Keratinocyte (primary cell): ENCODE measurements around the gene C1S.
"Not testable (repeated sequence)": the region's sequence is repeated elsewhere in the genome, so short reads cannot be mapped to it uniquely, and the experiment has no call there.

ENCODE experiments used
- EZH2 ChIP-seq: IDR thresholded peaks from one replicate; pipeline ENCODE4 v1.6.1; 2012; ENCODE audit warnings: inconsistent platforms, mild to moderate bottlenecking, low read length, moderate library complexity
- TF ChIP-seq, protein P1 (sequence below), 3 experiments: IDR thresholded peaks in 1 of 3; conservative IDR thresholded peaks in 1 of 3; optimal IDR thresholded peaks in 1 of 3; 2 replicates in 2 of 3; 3 replicates in 1 of 3; pipeline versions ENCODE3 to v1.5.1; 2011; ENCODE audit warnings: low read length in 3 of 3, mild to moderate bottlenecking in 3 of 3, moderate library complexity in 2 of 3, control low read depth in 1 of 3, inconsistent platforms in 1 of 3; ENCODE audit not compliant: insufficient read depth in 2 of 3; ENCODE audit errors: extremely low read depth in 1 of 3

DNA sequence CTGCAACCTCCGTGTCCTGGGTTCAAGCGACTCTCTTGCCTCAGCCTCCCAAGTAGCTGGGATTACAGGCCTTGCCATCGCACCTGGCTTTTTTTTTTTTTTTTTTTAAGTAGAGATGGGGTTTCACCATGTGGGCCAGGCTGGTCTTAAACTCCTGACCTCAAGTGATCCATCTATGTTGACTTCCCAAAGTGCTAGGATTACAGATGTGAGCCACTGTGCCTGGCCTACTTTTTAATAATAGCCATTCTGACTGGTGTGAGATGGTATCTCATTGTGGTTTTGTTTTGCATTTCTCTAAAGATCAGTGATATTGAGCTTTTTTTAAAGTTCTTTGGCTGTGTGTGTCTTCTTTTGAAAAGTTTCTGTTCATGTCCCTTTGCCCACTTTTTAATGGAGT, 10.5 kb upstream of the C1S start:
- TF ChIP-seq EZH2 = not testable (repeated sequence)
- TF ChIP-seq, protein P1, sequence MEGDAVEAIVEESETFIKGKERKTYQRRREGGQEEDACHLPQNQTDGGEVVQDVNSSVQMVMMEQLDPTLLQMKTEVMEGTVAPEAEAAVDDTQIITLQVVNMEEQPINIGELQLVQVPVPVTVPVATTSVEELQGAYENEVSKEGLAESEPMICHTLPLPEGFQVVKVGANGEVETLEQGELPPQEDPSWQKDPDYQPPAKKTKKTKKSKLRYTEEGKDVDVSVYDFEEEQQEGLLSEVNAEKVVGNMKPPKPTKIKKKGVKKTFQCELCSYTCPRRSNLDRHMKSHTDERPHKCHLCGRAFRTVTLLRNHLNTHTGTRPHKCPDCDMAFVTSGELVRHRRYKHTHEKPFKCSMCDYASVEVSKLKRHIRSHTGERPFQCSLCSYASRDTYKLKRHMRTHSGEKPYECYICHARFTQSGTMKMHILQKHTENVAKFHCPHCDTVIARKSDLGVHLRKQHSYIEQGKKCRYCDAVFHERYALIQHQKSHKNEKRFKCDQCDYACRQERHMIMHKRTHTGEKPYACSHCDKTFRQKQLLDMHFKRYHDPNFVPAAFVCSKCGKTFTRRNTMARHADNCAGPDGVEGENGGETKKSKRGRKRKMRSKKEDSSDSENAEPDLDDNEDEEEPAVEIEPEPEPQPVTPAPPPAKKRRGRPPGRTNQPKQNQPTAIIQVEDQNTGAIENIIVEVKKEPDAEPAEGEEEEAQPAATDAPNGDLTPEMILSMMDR (optimal IDR thresholded peaks at IDR 0.05 in 1 of 3, IDR thresholded peaks at IDR 0.05 in 1 of 3, conservative IDR thresholded peaks at IDR 0.05 in 1 of 3; ENCODE audit: extremely low read depth in 1 of 3, insufficient read depth in 2 of 3, low read length in 3 of 3) = not testable (repeated sequence)
